ENCODE results near the gene ZBTB2. TPM values are rescaled to one million over a fixed set of nuclear protein-coding genes. Genes with fewer than 3 reads are reported as not detected.
"Not testable (repeated sequence)": the region's sequence is repeated elsewhere in the genome, so short reads cannot be mapped to it uniquely, and the experiment has no call there.

ZBTB2 gene
- polyA plus RNA-seq, 1 donor, result 16.5 TPM

DNA sequence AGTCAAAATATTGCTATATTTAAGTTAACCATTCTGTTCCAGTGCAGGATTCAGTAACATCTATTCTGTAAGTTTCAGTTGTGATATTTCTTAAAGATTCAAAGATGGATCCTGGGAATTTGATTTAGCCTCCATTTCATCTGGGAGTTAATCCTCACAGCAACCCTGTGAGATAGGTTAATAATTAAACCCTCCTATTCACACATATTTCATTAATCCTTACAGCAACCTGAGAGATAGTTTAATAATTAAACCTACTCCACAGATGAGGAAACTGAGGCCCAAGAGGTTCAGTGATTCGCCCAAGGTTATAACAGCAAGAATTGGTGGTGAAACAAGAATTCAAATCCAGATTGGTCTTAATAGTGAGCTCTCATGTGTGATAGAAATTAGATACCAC lies 10.9 kb upstream of the ZBTB2 start:
- DNase-seq, result no peak

DNA sequence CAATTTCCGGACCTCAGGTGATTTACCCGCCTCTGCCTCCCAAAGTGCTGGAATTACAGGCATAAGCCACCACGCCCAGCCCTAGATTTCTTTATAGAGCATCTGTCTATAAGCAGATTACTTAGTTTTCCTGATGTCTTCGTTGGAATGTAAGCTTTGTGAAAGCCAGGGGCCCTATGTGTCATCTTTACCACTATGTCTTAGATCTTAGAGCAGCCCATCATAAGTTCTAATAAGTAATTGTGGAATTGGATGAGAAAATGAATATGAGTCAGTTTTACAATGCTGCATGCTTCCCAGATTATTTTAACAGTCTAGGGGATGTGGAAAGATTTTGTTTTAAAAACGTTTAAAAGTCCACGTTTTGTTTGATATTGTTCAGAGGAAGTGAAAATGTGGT lies 9.1 kb upstream of the ZBTB2 start:
- DNase-seq, result no peak

DNA sequence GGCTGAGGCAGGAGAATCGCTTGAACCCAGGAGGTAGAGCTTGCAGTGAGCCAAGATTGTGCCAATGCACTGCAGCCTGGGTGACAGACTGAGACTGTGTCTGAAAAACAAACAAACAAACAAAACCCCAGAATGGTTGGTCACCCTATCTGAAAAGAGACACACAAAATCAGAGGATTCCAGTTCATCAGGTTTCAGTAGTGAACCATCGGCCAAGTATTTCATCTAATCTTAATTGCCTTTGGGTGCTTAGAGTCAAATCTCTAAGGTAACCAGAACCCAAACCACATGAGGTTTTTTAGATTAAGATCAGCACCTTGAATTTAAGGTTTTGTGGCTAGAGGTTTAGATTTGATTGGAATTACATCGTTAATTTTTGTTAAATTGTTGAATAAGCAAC lies 8.3 kb upstream of the ZBTB2 start:
- DNase-seq, result no peak

DNA sequence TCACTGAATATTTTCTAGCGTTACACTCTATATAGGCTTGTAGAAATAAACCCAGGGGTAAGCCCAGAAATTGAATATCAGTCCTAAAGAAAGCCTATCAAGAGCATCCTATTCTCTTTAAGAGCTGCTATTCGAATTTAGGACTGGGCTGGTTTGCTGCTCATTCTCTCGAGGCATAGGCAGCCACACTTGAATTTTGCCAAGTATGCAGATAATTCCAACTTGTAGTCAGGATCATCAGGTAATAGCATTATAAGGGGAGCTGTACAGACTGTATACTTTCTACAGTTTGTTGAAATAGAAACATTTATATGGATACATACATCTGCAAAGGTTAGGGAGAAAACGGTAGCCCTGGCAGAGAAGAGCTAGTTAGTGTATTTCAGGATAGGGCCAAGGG lies 2.1 kb upstream of the ZBTB2 start:
- no peak for DNase-seq

DNA sequence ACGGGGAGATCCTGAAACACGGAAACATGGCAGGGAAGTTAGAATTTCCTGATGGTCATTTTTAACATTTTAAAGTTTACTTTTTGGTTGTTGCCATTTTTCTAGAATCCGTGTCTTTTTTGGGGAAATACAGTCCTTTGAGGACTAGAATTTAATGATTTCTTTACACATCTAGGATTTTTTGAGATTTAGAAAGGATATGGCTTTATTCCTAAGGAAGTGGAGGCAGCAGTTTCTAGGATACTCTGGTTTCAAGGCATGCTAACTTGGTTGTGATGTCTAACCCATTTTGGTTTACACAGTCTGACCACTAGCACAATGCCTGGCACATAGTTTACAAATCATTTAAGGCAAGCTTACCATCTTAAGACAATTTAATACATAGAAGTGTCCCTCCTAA lies 1.1 kb upstream of the ZBTB2 start:
- no peak for DNase-seq

DNA sequence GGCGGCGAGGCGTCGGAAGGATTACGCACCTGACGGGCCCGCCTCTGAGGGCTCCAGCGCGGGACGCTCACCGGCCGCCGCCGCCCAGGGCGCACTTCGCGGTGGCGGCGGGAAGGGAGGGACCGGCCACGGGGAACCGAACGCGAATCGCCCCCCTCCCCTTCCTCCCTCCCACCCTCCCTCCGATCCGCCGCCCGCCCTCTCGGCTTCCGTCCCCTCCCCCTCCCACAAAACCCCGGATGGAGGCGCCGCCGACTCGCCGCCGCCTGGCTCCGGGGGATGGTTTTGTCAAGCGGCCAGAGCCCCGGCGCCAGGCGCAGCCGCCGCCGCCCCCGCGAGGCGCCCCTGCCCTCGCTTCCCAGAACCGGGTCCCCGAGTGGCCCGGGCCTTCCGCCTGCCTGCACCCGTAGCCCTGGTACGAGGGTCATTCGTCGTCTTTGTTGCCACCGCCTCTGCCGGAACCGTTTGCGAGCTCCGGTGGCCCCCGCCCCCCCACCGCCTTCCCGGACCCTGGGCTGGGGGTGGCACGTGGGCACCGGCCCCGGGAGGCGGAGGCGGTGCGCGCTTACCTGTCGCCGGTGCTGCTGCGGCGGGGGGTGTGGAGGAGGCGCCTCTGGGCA lies 398 bp downstream of the ZBTB2 start:
- peak; percentile 73 for DNase-seq

DNA sequence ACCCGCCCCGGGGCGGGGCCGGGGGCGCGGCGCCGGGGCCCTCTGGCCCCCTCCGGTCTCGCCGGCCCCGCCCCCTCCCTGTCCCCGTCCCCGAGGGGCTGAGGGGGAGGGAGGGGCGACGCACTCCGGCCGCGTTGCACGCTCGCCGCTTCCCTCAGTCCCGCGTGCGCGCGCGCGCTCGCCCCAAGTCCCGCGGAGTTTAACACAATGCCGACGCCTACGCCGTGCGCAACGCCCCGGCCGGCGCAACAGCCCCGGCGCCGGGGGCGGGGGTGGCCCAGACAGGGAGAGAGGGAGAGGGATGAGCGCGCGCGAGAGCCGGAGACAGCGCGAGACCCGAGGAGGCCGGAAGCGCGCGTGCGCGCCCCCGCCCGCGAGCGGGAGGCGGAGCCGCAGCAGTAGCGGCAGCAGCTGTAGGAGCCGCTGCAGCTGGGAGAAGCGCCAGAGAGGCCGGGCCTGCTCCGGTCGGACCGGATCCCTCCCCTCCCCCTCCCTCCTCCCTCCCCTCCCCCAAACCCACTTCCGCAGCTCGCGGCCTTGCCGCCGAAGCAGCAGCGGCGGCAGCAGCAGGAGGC lies 996 bp downstream of the ZBTB2 start:
- DNase-seq, result peak; percentile 99

DNA sequence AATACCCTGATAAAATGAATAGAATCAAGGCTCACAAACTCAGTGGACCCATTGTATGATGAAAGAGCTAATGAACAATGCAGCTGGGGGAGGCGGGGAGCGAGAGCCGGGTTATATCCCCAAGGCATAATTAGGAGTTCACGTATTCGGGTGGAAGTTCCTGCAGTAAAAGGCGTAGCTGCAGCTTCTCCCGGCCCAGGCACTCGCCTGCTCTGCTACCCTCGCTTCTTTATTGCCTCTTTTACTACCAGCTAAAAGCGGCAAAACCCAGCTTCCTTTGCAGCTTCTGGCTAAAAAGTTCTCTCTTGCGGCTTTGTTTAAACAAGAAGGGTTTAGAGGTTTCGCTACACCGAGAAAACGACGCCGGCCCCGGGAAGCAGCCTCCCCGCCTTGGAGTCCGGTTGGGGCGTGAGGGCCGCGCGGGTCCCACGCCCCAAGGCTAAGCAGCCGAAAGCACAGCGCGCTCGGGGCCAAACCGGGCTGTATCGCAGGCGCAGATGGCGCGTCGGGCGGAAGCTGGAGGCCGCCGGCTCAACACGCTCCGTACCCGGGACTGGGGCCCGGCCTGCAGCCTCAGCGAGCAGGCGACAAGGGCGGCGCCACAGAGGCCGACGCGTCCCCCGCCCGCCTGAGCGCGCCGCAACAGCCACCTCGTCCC lies 1.6 kb downstream of the ZBTB2 start:
- peak; percentile 71 for DNase-seq

DNA sequence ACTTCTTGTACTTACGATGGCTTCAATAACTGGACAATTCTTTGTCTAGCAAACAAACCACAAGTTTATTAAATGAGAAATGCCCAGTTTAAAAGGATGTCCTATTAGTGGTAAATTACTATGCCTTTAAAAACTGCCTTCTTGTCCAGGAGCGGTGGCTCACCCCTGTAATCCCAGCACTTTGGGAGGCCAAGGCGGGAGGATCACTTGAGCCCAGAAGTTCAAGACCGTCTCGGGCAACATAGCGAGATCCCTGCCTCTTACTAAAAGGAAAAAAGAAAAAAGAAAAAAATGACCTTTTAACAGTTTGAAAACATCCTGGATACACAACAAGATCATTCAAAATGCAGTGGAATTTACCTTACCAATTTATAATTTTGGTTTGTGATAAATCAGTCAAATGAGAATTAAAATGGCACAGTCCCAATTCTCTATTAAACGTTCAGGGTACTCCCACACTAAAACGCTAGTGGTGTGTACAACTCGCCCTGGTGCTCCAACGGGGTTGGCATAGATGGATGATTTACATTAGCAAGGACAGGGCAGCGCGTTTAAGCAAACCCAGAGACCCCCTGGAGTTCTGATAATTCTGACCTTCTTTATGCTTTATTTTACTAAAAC lies 2.3 kb downstream of the ZBTB2 start:
- no peak for DNase-seq

DNA sequence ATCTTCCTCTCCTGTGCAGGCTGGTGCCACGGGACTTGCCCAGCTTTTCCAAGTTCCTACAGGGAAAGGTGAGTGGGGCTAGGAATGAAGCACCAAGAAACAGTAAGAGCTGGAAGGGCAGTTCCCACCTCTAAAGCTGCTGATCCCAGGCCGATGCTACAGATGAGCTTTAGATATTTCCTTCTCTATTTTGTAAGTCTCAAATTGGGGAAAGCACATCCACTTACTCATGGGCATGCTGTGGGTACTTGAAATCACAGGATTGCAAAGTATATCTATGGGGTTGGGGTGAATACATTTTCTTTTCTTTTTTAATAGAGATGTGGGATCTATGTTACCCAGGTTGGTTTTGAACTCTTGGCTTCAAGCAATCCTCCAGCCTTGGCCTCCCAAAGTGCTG lies 3.1 kb downstream of the ZBTB2 start:
- no peak for DNase-seq

DNA sequence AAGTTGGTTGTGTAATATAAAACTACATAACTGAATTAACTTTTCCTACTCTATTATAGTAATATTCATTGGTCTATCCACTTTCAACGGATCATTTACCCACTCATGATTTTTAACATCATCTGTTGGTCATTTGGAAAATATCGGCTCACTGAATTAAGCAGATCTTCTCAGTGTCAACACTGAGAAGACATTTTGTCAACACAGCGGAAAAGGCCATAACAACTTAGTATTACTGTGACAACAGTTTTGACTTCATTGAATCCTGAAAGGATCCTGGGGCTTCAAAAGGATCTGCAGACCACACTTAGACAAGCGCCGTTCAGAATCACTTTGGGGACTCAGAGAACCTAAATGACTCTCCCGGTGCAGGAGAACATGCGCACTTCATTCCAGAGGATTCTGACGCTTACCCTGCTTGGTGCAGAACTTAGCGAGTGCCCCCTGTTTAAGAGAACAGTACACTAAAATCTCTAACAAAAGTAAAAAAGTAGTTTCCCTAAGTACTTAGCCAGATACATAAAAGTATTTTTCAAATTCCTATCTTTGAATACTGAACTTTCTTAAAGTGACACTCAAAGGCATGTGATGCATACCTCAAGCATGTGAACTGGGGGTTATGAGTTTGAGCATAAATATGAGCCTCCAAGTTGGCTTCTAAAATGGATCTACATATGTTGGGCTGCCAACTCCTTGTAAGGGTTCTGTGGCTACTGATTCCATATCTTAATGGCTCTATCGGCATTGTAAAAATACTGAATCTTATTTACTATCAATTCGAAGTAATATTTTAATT lies 4.0 kb downstream of the ZBTB2 start:
- DNase-seq, result no peak

DNA sequence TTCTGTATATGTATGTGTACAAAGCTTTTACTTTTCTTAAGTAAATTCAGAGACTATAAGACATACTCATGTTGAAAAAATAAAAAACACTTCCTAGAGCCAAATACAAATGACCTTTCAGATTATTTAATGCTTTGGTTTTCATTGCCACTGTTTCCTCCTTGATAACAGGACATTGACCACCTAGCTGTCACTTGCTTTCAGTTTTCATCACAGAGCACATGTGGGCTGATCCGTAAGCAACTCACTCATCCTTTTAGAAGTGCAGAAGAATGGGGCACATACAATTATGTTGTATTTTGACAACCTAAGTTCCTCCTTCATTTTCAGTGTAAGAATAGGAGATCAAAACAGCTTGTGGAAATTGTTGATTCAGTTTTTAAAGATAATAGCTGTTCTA lies 6.2 kb downstream of the ZBTB2 start:
- DNase-seq, result no peak

DNA sequence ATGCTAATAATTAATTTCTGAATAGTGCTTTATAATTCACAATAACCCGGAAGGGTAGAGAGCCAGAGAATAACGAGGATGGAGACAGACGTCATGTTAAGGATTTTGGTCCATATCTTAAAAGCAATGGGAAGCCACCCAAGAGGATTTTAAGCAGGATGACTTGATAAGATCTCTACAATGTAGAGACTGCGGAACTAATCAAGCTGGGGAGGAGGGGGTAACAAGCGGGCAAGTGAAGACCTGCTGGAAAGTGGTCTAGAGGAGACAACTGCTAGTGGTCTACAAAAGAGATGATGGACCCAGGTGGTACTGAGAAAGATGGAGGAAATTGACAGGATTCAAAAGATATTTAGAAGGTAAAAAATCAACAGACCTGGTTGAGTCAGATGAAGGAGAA lies 7.2 kb downstream of the ZBTB2 start:
- no peak for DNase-seq

DNA sequence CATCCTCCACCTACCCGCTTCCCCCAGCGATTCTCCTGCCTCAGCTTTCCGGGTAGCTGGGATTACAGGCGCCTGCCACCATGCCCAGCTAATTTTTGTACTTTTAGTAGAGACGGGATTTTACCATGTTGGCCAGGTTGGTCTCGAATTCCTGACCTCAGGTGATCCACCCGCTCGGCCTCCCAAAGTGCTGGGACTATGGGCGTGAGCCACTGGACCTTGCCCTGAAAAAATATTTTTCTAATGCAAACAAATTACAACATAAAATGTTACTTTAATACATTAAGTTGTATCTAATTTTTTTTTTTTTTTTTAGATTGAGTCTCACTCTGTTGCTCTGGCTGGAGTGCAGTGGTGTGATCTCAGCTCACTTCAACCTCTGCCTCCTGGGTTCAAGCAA lies 8.7 kb downstream of the ZBTB2 start:
- DNase-seq, result not testable (repeated sequence)

DNA sequence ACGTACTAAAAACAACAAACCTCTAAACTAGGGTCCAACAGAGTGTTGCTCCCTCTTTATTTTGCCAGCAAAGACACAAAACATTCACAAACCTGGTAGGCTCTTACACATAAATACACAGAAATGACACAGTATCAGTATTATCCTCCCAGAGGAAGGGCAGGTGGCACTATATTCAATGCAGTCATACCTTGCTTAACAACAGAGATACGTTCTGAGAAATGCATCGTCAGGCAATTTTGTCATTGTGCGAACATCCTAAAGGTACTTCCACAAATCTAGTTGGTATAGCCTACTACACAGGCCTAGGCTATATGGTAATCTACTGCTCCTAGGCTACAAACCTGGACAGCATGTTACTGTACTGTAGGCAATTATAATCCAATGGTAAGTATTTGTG lies 9.6 kb downstream of the ZBTB2 start:
- no peak for DNase-seq

DNA sequence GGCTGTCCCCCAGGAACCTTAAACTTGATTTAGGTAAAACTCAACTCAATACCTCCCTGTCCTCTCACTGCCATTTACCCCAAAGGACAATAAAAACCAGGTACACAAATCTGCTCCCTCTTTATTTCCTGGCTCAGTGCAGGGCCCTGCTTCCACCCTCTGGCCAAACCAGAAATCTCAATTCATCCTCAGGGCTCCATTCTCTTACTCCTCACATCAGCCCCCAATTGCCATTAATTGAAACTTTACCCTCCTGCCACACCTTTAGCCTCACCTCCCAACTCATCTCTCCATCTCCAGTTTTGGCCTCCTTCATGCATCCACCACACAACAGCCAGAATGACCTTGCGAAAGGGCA lies 10.5 kb downstream of the ZBTB2 start:
- no peak for DNase-seq

DNA sequence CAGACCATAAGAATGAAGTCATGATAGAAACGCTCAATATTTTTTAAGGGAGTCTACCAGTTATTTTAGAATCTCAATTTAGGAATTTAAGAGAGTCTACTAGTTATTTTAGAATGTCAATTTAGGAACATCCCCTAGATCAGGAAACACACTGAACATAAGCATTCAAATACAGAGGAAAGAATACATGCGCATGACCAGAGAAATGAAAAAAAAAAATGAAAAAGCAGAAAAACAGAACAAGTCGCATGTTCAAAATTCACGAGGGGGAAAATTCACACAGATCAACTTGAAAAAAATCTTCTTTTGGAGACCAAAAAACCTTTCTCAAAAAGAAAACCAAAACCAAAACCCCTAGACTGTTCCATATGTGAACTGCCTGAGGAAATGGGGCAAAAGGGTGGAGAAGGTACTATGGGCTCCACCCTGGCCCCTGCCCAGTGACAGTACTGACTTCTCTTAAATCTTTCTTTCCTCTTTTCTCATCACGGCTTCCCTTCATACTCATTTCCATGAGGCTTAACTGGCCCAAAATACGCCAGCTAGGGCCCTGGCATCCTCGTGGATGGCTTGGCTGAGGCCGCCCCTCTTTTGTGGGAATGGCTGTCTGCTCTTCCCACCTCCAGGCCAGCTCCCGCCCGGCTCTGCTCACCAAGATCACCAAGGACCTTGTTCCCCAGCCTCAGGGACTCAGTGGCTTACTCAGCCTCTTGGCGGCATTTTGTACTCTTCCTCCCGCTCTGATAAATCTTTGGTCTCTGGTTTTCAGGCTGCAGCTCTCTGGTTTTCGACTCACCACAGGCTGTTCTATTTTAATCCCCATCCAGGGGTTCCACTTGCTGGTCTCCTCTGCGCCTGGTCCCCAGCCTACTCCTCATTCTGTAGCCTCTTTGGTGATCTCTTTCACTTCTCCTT lies 11.2 kb downstream of the ZBTB2 start:
- no peak for DNase-seq

DNA sequence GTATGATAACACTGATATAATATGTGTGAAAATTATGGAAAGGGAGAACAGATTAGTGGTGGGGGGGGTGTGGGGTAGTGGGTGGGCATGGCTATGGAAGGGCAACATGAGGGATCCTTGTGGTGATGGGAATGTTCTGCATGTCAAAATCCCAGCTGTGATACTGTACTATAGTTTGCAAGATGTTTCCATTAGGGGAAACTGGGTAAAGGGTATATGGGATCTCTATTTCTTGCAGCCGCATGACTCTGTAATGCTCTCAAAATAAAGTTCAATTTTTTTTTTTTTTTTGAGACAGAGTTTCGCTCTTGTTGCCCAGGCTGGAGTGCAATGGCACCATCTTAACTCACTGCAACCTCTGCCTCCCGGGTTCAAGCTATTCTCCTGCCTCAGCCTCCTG lies 14.3 kb downstream of the ZBTB2 start:
- no peak for DNase-seq

DNA sequence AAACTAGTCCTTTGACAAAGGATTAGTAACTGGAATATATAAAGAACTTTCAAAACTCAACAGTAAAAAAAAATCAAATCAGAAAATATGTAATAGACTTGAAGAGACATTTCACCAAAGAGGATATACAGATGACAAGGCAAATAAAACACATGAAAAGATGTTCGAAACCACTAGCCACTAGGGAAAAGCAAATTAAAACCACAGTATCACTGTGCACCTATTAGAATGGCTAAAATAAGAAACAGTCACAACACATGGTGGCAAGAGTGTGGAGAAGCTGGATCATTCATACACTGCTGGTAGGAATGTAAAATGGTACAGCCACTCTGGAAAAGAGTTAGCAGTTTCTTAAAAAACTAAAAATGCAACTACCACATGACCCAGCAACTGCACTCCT lies 14.9 kb downstream of the ZBTB2 start:
- DNase-seq, result no peak

DNA sequence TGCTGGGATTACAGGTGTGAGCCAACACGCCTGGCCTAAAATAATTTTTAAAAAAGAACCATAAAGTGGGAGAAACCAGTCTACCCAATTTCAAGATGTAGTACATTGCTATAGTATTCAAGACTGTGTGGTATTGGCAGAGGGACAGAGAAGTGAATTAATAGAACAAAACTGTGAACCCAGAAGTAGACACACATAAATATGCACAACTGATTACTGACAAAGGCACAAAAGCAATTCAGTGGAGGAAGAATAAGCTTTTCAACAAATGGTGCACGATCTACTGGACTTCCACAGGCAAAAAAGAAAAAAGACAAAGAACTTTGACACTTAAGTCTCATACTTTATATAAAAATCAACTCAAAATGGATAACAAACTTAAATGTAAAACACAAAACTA lies 15.5 kb downstream of the ZBTB2 start:
- DNase-seq, result no peak

DNA sequence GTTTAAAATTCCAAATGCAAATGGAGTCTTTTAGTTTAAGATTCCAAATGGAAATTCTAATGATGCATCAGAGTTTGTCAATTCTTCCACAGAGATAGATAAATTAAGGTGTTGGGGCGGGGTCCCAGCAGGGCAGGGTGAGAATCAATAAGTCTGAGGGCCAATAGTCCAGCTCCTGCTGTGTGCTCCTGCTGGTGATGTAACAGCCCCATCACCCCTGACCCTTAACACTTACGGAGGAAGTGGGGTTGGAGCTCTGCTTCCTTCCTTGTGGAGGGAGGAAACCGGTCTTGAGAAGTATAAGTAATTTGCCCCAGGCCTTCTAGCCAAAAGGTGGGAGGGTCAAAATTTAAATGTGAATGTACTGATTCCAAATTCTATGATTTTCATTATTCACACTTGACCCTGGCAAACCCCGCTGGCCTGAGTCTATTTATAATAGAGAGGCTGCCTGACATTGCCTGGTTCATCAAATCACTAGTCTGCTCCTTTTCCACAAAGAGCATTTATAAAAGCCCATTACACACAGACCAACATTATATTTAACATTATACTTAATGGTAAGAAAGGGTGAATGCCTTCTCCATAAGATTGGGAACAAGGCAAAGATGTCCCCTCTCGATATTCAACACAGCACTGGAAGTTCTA lies 17.2 kb downstream of the ZBTB2 start:
- no peak for DNase-seq
